Osteoblast (primary cell): Measurements from ENCODE around the gene DIAPH3. TPM values are rescaled to one million over a fixed set of nuclear protein-coding genes. Genes with fewer than 3 reads are reported as not detected.

Experiments
- DNase-seq: peaks from one replicate; pipeline ENCODE4 v3.0.0; 2011; ENCODE audit warnings: low spot score, mixed read lengths; ENCODE audit not compliant: insufficient read length; ENCODE audit errors: missing footprints
- H2AFZ ChIP-seq: 2 replicates; pipeline ENCODE4 v1.6.0; 2011; ENCODE audit warnings: mild to moderate bottlenecking, low read length
- H3K27ac ChIP-seq: 2 replicates; pipeline ENCODE4 v1.5.1; 2011; ENCODE audit warnings: mild to moderate bottlenecking, low read depth, low read length, moderate library complexity
- H3K27me3 ChIP-seq: 2 replicates; pipeline ENCODE4 v1.6.0; 2012; ENCODE audit warnings: mild to moderate bottlenecking, control low read depth, inconsistent platforms, low read length, moderate library complexity; ENCODE audit not compliant: insufficient read depth
- H3K36me3 ChIP-seq: 2 replicates; pipeline ENCODE4 v1.5.1; 2011; ENCODE audit warnings: mild to moderate bottlenecking, low read length, control low read depth, moderate library complexity; ENCODE audit not compliant: insufficient read depth
- H3K4me1 ChIP-seq: 2 replicates; pipeline ENCODE4 v1.5.1; 2011; ENCODE audit warnings: mild to moderate bottlenecking, low read length, control low read depth, moderate library complexity; ENCODE audit not compliant: insufficient read depth
- H3K4me2 ChIP-seq: 2 replicates; pipeline ENCODE4 v1.6.0; 2011; ENCODE audit warnings: mild to moderate bottlenecking, low read length; ENCODE audit not compliant: insufficient read depth
- H3K4me3 ChIP-seq: fragments of 200-600 bp; sonication (generic); 3 replicates; pipeline ENCODE4 v1.5.1; 2012; ENCODE audit warnings: mild to moderate bottlenecking, low read length, inconsistent platforms; ENCODE audit not compliant: insufficient read depth
- H3K79me2 ChIP-seq: 2 replicates; pipeline ENCODE4 v1.6.0; 2012; ENCODE audit warnings: mild to moderate bottlenecking, low read length, control low read depth, inconsistent platforms; ENCODE audit not compliant: insufficient read depth
- H3K9me3 ChIP-seq: 2 replicates; pipeline ENCODE4 v1.5.1; 2011; ENCODE audit warnings: low read depth, low read length, control low read depth
- H4K20me1 ChIP-seq: 2 replicates; pipeline ENCODE4 v1.6.0; 2012; ENCODE audit warnings: mild to moderate bottlenecking, low read length, control low read depth; ENCODE audit not compliant: insufficient read depth
- total RNA-seq: library from RNA; depleted of rRNA; stranded (reverse); fragments of >200 nt; gene quantifications from 2 replicates; pipeline ENCODE4 v1.2.3, GENCODE V29; 2012
- TF ChIP-seq, protein P1 (sequence below): IDR thresholded peaks from 2 replicates; pipeline ENCODE4 v1.5.1; 2011; ENCODE audit warnings: mild to moderate bottlenecking, low read depth, low read length, moderate library complexity; ENCODE audit errors: extremely low read depth

Gene DIAPH3
- total RNA-seq, 1 donor = 8.3 TPM

DNA sequence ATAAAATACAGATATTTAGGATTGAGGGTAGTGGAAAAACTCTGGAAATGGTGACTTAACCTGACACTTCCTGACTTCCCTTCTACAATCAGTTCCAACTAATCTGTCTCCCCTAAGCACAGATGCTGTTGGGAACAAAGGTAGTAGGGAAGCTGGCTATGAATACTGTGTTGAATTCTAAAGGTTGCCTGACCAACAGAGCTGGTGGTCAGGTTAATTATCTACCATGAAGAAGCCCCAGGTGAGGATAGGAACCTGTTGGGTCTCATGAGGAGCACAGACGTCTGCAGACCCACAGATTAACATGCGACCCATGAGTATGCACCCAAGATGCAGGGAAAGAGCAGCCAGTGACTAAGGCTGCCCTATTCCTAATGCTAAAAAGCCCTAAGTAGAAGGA lies 172.3 kb downstream of the DIAPH3 start:
- no peaks in the 10 kb centered on the region for H3K36me3 ChIP-seq
- H3K4me3 ChIP-seq = no peak overlapping the region
- no peak overlapping the region for H3K27ac ChIP-seq
- no peaks in the 10 kb centered on the region for H4K20me1 ChIP-seq
- H3K4me2 ChIP-seq = no peak overlapping the region
- no peak overlapping the region for H2AFZ ChIP-seq
- DNase-seq = no peak
- TF ChIP-seq, protein P1, sequence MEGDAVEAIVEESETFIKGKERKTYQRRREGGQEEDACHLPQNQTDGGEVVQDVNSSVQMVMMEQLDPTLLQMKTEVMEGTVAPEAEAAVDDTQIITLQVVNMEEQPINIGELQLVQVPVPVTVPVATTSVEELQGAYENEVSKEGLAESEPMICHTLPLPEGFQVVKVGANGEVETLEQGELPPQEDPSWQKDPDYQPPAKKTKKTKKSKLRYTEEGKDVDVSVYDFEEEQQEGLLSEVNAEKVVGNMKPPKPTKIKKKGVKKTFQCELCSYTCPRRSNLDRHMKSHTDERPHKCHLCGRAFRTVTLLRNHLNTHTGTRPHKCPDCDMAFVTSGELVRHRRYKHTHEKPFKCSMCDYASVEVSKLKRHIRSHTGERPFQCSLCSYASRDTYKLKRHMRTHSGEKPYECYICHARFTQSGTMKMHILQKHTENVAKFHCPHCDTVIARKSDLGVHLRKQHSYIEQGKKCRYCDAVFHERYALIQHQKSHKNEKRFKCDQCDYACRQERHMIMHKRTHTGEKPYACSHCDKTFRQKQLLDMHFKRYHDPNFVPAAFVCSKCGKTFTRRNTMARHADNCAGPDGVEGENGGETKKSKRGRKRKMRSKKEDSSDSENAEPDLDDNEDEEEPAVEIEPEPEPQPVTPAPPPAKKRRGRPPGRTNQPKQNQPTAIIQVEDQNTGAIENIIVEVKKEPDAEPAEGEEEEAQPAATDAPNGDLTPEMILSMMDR = no peak
- no peaks in the 10 kb centered on the region for H3K27me3 ChIP-seq
- H3K79me2 ChIP-seq = no peaks in the 10 kb centered on the region
- no peaks in the 10 kb centered on the region for H3K9me3 ChIP-seq
- no peaks in the 10 kb centered on the region for H3K4me1 ChIP-seq

DNA sequence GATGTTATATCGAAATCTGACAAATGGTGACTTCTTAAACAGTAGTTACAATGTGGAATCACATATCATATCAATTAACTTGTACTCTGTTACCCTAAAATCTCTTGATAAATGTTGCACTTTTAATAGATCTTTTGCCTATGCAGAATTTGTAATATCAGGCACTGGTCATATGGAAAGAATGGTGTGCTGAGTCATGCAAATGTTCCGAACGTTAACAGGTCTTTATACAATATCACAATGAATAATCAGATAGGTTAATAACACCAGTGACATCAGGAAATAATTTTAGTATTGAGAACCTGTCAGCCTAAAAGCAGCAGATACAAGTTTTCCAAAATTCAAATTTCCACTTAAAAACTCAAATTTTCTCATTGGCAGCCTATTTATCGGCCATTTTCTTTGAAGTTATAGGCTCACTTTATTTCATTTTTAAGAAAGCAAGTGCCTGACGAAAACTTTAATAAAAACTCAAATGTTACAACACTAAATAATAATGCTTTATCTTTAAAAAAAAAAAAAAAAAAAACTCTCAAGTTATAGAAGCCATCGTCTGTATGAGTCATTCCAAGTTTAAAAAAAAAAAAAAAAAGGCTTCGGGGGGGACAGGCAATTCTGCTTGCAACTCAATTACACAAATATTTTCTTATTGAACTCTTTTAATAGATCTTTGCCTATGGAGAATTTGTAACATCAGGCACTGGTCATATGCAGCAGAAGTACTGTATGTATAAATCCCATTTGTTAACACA lies 180.9 kb downstream of the DIAPH3 start:
- Histone ChIP-seq H3K36me3 (peaks cover 1% of the 10 kb centered on the region), H3K27ac (no peak overlapping the region), H3K4me2 (peak overlapping the region; percentile 16), H4K20me1 (no peaks in the 10 kb centered on the region), H3K79me2 (no peaks in the 10 kb centered on the region), H3K9me3 (no peaks in the 10 kb centered on the region), H3K4me3 (no peak overlapping the region), H3K4me1 (peaks cover 8% of the 10 kb centered on the region), H3K27me3 (no peaks in the 10 kb centered on the region), H2AFZ (no peak overlapping the region)
- TF ChIP-seq, protein P1 = no peak
- DNase-seq = no peak

DNA sequence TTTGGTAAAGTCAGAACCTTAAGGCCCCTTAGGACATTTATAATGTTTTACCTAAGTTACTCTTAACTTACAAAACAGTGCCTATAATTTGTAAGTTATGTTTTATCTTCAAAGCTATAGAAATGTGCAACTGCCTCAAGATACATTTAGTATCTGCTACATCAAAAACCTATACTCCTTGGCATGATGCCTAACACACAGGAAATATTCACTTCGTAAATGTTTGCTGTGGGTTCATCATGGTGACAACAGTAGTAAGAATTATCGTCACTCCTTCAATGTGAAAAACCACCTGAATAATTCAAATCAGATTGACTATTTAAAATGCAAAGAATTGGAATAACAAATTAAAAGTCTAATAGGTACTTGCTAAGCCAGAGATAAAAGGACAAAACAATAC lies 184.1 kb downstream of the DIAPH3 start:
- no peak overlapping the region for H3K4me2 ChIP-seq
- H2AFZ ChIP-seq = no peak overlapping the region
- peaks cover 8% of the 10 kb centered on the region for H3K4me1 ChIP-seq
- H3K9me3 ChIP-seq = no peaks in the 10 kb centered on the region
- no peaks in the 10 kb centered on the region for H3K27me3 ChIP-seq
- TF ChIP-seq, protein P1 = no peak
- no peak overlapping the region for H3K27ac ChIP-seq
- no peaks in the 10 kb centered on the region for H4K20me1 ChIP-seq
- no peak overlapping the region for H3K4me3 ChIP-seq
- DNase-seq = no peak
- H3K36me3 ChIP-seq = peaks cover 3% of the 10 kb centered on the region
- H3K79me2 ChIP-seq = no peaks in the 10 kb centered on the region

DNA sequence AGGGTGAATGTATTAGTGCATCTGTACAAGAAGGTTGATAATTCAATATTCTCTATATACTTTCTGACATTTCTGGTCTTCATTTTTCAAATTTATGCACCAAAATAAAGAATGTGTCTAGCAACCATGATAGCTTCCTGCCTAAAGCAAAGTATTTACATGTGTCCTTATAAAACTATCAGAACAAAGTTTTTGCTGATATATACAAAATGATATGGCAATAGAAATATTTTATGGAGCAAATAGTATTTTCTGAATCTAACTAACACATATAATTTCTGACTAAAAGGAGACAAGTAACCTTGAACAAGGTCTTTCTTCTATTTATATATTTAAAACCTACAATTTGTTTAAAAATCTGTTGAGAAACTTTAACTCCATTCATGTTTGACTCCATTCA lies 184.9 kb downstream of the DIAPH3 start:
- no peak overlapping the region for H3K4me2 ChIP-seq
- H3K27me3 ChIP-seq = no peaks in the 10 kb centered on the region
- no peaks in the 10 kb centered on the region for H3K9me3 ChIP-seq
- H3K4me1 ChIP-seq = peaks cover 8% of the 10 kb centered on the region
- H3K36me3 ChIP-seq = peaks cover 3% of the 10 kb centered on the region
- H4K20me1 ChIP-seq = no peaks in the 10 kb centered on the region
- no peak overlapping the region for H3K4me3 ChIP-seq
- H2AFZ ChIP-seq = no peak overlapping the region
- TF ChIP-seq, protein P1 = no peak
- no peak overlapping the region for H3K27ac ChIP-seq
- H3K79me2 ChIP-seq = no peaks in the 10 kb centered on the region
- DNase-seq = no peak
